ENCODE data around the gene CMTM7. TPM values are rescaled to one million over a fixed set of nuclear protein-coding genes. Genes with fewer than 3 reads are reported as not detected.

The CMTM7 gene
- total and polyA plus RNA-seq, 2 of the 13 experiments (the other 11 are each of a cell fraction or from before 2014, with no cell fraction given): 20.9 to 21.4 TPM

- peak; percentile 82 for TF ChIP-seq RXRA (CRISPR knock-in tag; IDR thresholded peaks at IDR 0.05)
- peak in 1 of 2 experiments; percentile 43; a peak in 1 of 4 replicates for TF ChIP-seq POLR2A (IDR thresholded peaks at IDR 0.05; ENCODE audit: insufficient read depth in 1 of 2, low read depth in 2 of 2, low read length in 2 of 2)
- no peak for TF ChIP-seq CEBPZ (IDR thresholded peaks at IDR 0.05; ENCODE audit: low read length)
- TF ChIP-seq HOXA3 (CRISPR knock-in tag; IDR thresholded peaks at IDR 0.05): 0 out of 2 replicates have a peak, but pooled peaks have one; percentile 11
- TF ChIP-seq ZBTB26 (CRISPR knock-in tag; IDR thresholded peaks at IDR 0.05; ENCODE audit: borderline replicate concordance): 0 out of 2 replicates have a peak, but pooled peaks have one; percentile 22
- no peak for TF ChIP-seq MAFG (CRISPR knock-in tag; IDR thresholded peaks at IDR 0.05)
- peak; percentile 16; the same call in 1 of the 2 replicates for TF ChIP-seq SAP130 (CRISPR knock-in tag; IDR thresholded peaks at IDR 0.05; ENCODE audit: low read depth)
- TF ChIP-seq ZNF687 (CRISPR knock-in tag; IDR thresholded peaks at IDR 0.05): peak; percentile 58
- TF ChIP-seq CC2D1A (CRISPR knock-in tag; IDR thresholded peaks at IDR 0.05): 0 out of 2 replicates have a peak, but pooled peaks have one; percentile 22
- peak; percentile 53 for TF ChIP-seq ASH2L (IDR thresholded peaks at IDR 0.05; ENCODE audit: insufficient read length, low read depth, low read length)
- TF ChIP-seq NR1H2 (CRISPR knock-in tag; IDR thresholded peaks at IDR 0.05; ENCODE audit: borderline replicate concordance, low read depth): no peak
- 0 out of 2 replicates have a peak, but pooled peaks have one; percentile 12 for TF ChIP-seq BCL6 (CRISPR knock-in tag; IDR thresholded peaks at IDR 0.05)
- no peak for TF ChIP-seq ZNF496 (CRISPR knock-in tag; IDR thresholded peaks at IDR 0.05; ENCODE audit: insufficient replicate concordance)
- peak; percentile 65 for TF ChIP-seq FOSL2 (CRISPR knock-in tag; IDR thresholded peaks at IDR 0.05)
- TF ChIP-seq ZFX (CRISPR knock-in tag; IDR thresholded peaks at IDR 0.05; ENCODE audit: low read depth): peak; percentile 75
- TF ChIP-seq RFX1 (IDR thresholded peaks at IDR 0.05): no peak
- TF ChIP-seq PRPF4 (IDR thresholded peaks at IDR 0.05; ENCODE audit: low read depth, low read length, poor library complexity, severe bottlenecking): no peak
- 0 out of 2 replicates have a peak, but pooled peaks have one; percentile 21 for TF ChIP-seq ZNF607 (CRISPR knock-in tag; IDR thresholded peaks at IDR 0.05; ENCODE audit: borderline replicate concordance)
Measured at GRCh38 chr3:32420126-32421038, 28.7 kb downstream of the CMTM7 start (continued).
